Activated naive CD8-positive, alpha-beta T cell treated with anti-CD3 and anti-CD28 coated beads, Interleukin-2, amount 50 U/mL, for 16 hours (primary cell): ENCODE results near the gene TLE3.

Source experiments
- DNase-seq: peaks from one replicate; pipeline ENCODE4 v3.0.0-alpha.2; 2020; ENCODE audit warnings: low read depth, low spot score

TLE3 gene

GRCh38 chr15:70063261-70063925, 34.3 kb downstream of the TLE3 start:
- DNase-seq, result no peak

DNA sequence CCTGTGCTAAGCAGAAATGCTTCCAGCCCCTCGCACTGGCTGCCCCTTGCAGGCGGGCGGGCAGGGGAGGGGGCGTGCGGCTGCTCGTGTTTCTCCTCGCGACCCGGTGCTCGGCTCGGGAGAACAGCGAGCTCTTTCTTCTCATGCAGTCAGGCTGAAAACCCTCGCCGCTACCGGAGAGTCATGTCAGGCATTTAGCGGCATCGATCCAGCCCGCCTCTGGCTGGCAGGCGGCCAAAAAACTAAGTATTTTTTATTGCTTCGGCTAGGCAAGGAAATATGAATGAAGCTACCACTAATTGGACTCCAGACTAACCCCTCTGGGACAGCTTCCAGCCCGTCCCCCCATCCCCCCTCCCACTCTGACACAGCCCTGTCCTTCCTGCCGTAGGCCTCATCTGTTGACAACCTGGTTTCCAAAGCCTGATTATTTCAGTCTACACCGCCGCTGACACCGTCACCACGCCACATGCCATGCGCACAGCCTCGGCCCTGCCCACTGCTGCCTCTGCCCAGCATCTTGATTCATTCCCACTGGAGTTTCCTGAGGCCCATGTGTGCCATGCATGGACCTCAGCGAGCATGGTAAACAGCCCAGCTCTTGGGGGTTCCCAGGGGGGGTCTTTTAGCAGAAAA, 35.3 kb downstream of the TLE3 start:
- no peak for DNase-seq

DNA sequence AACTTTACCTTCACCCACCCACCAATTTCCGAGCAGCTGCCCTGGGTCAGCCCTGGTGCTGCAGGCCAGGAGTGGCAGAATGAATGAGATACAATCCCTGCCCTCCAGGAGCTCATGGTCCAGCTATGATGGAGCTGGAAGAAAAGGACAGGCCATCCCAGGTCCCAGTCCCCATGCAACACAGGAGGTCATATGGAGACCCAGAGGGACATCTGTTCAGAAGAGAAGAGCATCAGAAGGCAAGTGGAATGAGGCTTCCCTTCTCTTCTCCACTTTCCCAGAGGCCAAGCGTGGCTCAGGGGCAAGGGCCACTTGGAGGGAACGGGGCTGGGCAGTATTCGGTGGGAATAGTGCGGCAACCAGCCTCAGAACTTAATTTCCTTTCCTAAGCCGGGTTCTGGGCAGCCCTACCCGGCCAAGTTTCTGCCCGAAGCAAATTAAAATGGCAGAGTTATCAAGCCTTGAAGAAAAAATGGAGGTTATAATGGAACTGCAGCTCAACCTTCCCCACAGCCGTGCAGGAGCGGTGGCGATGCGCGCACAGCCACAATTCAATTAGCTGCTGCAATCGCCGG, 35.9 kb downstream of the TLE3 start:
- DNase-seq, result no peak

DNA sequence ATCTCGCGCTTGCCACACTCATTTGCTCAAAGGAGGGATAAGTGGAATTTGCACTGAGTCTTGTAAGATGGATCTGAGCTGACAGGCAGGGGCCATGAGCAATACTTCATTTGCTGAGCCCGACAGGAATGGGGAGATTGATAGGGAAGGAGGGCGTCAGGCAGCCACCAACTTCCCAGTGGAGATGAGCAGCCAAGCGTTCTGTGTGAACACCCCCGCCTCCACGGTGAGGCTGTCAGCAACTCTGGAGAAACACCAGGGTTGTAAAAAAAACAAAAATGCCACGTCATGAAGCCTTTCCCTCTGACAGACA, 36.8 kb downstream of the TLE3 start:
- DNase-seq, result no peak

GRCh38 chr15:70060214-70060992, 37.3 kb downstream of the TLE3 start:
- no peak for DNase-seq

- no peak for DNase-seq
Observed at GRCh38 chr15:70059476-70060213, 38.1 kb downstream of the TLE3 start.

- DNase-seq, result no peak
Observed at GRCh38 chr15:70058642-70059360, 38.9 kb downstream of the TLE3 start.

DNA sequence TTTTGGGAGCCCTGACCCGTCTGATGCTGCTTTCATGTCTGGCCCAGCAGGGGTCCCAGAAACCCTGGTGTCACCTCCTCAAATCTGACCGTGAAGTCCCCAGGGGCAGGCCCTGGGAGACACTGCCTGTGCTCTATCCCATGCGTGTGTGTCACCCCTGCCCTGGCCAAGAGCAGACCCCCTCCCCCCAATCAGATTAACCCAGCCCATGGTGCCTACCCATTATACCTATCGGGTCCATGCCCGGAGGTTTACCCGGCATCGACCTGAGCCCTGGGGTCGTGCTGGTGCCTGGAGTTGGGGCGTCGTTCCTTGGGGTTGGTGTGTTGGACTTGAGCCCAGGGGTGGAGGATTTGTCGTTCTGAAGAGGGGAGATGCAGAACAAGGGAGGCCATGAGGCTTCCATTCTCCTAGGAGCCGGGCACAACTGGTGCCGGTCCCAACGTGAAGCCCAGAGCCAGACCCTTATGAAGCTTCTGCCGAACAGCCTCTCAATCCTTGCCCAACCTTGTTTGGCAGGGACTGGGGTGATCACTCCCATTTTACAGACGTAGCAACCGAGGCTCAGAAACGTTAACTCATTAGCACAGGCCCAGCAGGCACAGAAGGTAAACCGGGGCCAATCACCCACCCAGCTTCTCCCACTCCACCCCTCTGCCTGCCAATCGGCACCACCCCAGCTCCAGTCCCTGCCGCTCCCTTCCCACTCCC, 39.6 kb downstream of the TLE3 start:
- DNase-seq, result no peak

DNA sequence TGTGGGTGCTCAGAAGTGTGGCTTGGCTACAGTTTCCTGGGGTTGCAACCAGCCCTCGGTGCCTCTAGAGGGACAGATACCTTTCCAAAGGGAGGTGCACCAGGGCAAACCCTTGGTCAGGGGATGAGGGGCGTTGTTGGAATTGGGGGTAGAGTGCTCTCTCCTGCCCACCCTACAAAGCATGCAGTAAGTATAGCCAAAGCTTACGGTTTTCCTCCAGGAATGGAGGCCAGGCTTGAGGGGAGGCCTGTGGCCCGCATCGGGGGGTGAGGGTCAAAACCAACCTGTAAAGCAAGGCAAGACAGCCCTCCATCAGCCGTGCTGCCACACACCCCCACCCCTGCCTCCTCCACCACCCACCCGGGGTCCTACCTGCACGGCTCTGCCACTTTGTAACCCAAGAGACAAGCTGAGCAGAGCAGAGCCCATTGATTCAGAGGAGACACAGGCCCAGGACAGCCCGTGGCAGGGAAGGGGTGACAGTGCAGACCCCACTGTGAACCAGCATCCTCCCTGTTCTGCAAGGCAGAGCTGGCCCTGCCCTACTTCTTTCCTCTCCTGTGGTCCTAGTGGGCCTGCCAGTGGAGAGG, 41.5 kb downstream of the TLE3 start:
- DNase-seq, result no peak

DNA sequence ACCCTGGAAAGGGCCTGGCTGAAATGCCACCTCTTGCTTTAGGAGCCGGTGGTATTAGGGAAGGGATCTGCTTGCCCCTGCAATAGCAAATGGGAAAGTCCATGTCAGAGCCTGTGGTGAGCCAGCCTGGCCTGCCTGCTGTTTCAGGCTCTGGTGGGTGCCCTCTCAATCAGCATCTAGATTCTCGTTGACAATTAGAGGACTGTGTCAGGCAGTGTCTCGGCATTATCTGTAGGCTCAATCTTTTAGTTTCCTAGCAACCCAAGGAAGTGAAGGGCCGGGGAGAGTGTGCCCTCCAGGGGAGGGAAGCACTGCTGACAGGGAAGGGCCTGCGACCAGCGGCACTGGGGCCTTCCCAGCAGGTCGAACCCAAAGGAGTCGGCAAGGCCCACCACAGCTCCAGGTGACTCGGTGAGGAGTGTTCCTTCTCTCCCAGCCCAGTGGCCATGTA, 42.1 kb downstream of the TLE3 start:
- no peak for DNase-seq

DNA sequence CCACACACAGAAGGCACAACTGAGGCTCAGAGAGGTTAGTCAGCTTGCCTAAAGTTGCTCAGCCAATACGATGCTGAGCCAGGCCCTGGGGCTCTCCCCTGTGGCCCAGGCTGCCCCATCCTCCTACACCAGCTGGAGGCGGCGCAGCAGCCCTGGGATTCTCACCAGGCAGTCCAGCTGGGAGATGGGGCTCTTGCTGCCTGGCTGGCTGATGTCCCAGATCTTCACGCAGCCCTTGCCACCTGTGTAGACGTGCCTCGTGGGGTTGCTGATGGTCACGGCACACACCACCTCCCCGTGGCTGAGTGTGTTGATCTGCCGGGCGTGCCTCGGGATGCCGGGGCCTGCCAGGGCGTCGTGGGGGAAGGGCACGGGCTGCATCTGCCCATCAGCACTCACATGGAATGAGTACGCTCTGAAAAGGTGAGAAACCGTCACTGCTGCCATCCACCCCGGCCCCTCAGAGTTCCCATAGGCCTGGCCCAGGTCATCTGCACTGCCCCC, 42.8 kb downstream of the TLE3 start:
- DNase-seq, result no peak

DNA sequence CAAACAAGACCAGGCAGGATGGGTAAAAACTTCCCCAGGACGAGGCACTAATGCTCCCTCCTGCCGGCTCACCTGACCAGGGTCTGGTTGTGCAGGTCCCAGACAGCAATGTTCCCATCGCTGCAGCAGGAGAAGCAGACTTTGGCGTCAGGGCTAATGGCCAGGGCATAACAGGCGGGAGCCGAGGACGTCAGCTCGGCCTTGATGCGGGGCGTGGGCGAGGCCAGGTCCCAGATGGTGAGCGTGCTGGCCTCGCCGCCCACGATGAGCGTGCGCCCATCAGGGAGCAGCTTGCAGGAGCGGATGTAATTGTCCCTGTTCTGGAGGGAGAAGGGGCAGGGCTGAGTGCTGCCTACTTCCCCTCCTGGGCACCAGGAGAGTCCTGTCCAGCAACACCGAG, 43.4 kb downstream of the TLE3 start:
- no peak for DNase-seq

DNA sequence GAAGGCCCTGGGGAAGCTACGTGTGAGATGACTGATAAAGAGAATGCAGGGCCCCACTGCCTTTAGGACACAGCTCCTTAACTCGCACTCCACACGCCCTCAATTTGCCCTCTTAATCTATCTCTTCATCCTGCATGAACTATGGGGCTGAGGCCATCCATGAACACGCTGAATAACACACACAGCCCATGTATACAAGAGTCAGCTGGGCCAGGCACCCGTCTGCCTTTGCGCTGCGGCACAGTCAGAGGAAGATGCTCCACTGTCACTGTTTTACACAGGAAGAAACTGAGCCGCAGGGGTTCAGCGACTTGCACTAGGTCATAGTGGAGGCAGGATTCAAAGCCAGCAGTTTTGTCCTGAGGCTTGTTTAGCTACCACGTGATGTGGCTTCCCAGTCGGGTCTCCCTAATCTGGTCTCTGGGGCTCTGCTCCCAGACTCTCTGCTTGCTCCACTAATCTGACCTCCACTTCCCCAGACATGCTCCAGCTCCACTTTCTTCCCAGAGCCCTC, 43.9 kb downstream of the TLE3 start:
- no peak for DNase-seq

- DNase-seq, result no peak
Observed at GRCh38 chr15:70053001-70053715, 44.6 kb downstream of the TLE3 start.

- DNase-seq, result no peak
Observed at GRCh38 chr15:70051948-70052633, 45.6 kb downstream of the TLE3 start.

- DNase-seq, result no peak
Observed at GRCh38 chr15:70050970-70051369, 46.7 kb downstream of the TLE3 start.

GRCh38 chr15:70050441-70050840, 47.3 kb downstream of the TLE3 start:
- DNase-seq, result no peak

GRCh38 chr15:70049701-70050301, 47.9 kb downstream of the TLE3 start:
- no peak for DNase-seq
